GM21360 (cell line): ENCODE data around the gene MAK.
"Not testable (repeated sequence)": the region's sequence is repeated elsewhere in the genome, so short reads cannot be mapped to it uniquely, and the experiment has no call there.

Experiments
- ATAC-seq: cut with Tn5 transposase; IDR thresholded peaks from one replicate; pipeline ENCODE4 v1.9.1; 2021; ENCODE audit warnings: mild to moderate bottlenecking, moderate library complexity; ENCODE audit not compliant: unreplicated experiment

The MAK gene

GRCh38 chr6:10733151-10733715, 105.1 kb downstream of the MAK start:
- ATAC-seq, result no peak

- ATAC-seq, result no peak
These were observed 108.1 kb downstream of the MAK start for GRCh38 chr6:10730254-10730653.

GRCh38 chr6:10725716-10726115, 112.6 kb downstream of the MAK start:
- no peak for ATAC-seq

- ATAC-seq, result no peak
These were observed 113.3 kb downstream of the MAK start for GRCh38 chr6:10725044-10725443.

- no peak for ATAC-seq
These were observed 114.8 kb downstream of the MAK start for GRCh38 chr6:10723567-10723881.

- ATAC-seq, result peak; percentile 100
These were observed 115.3 kb downstream of the MAK start, which contains the start of gene TMEM14C for GRCh38 chr6:10722820-10723566. TSS of gene TMEM14C (plus strand) at chr6:10723070. CDS start at chr6:10724614, 1,544 bp downstream.

- no peak for ATAC-seq
These were observed 115.8 kb downstream of the MAK start for GRCh38 chr6:10722570-10722819.

- ATAC-seq, result no peak
These were observed 116.3 kb downstream of the MAK start for GRCh38 chr6:10721850-10722569.

GRCh38 chr6:10720960-10721849, 117.1 kb downstream of the MAK start:
- not testable (repeated sequence) for ATAC-seq

GRCh38 chr6:10720265-10720959, 117.9 kb downstream of the MAK start:
- ATAC-seq, result no peak

- no peak for ATAC-seq
These were observed 118.4 kb downstream of the MAK start for GRCh38 chr6:10719964-10720264.

- no peak for ATAC-seq
These were observed 118.9 kb downstream of the MAK start for GRCh38 chr6:10719296-10719963.

GRCh38 chr6:10713962-10714361, 124.4 kb downstream of the MAK start:
- no peak for ATAC-seq
